ENCODE measurements around the gene ZNF682. TPM values are rescaled to one million over a fixed set of nuclear protein-coding genes. Genes with fewer than 3 reads are reported as not detected.
A peak's percentile ranks its signal among the peaks of the same experiment; 100 is the strongest.
"Not testable (repeated sequence)": the region's sequence is repeated elsewhere in the genome, so short reads cannot be mapped to it uniquely, and the experiment has no call there.

ZNF682 gene
- total RNA-seq, 1 donor from 2014 or later = 13.6 TPM

- H3K4me3 Mint-ChIP-seq = no peak overlapping the region
- H3K9me3 Mint-ChIP-seq = peaks cover 39% of the 10 kb centered on the region
- no peak for DNase-seq (ENCODE audit: low spot score in 2 of 2, unreplicated experiment in 2 of 2)
- H3K27ac Mint-ChIP-seq = no peak overlapping the region
- TF ChIP-seq, protein P1, sequence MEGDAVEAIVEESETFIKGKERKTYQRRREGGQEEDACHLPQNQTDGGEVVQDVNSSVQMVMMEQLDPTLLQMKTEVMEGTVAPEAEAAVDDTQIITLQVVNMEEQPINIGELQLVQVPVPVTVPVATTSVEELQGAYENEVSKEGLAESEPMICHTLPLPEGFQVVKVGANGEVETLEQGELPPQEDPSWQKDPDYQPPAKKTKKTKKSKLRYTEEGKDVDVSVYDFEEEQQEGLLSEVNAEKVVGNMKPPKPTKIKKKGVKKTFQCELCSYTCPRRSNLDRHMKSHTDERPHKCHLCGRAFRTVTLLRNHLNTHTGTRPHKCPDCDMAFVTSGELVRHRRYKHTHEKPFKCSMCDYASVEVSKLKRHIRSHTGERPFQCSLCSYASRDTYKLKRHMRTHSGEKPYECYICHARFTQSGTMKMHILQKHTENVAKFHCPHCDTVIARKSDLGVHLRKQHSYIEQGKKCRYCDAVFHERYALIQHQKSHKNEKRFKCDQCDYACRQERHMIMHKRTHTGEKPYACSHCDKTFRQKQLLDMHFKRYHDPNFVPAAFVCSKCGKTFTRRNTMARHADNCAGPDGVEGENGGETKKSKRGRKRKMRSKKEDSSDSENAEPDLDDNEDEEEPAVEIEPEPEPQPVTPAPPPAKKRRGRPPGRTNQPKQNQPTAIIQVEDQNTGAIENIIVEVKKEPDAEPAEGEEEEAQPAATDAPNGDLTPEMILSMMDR (IDR thresholded peaks at IDR 0.05; ENCODE audit: unreplicated experiment) = no peak
- H3K27me3 Mint-ChIP-seq (ENCODE audit: low read depth) = no peaks in the 10 kb centered on the region
- no peaks in the 10 kb centered on the region for H3K4me1 Mint-ChIP-seq
- no peaks in the 10 kb centered on the region for H3K36me3 Mint-ChIP-seq
Observed at GRCh38 chr19:19964416-19964815, 74.9 kb downstream of the ZNF682 start.

GRCh38 chr19:19959151-19959799, 80.0 kb downstream of the ZNF682 start:
- not testable (repeated sequence) for H3K9me3 Mint-ChIP-seq; H3K27ac Mint-ChIP-seq; H3K27me3 Mint-ChIP-seq (ENCODE audit: low read depth); H3K36me3 Mint-ChIP-seq; H3K4me3 Mint-ChIP-seq; H3K4me1 Mint-ChIP-seq
- peak in 1 of 2 experiments; percentile 78 for DNase-seq (ENCODE audit: low spot score in 2 of 2, unreplicated experiment in 2 of 2)
- TF ChIP-seq, protein P1 (IDR thresholded peaks at IDR 0.05; ENCODE audit: unreplicated experiment) = peak; percentile 74

DNA sequence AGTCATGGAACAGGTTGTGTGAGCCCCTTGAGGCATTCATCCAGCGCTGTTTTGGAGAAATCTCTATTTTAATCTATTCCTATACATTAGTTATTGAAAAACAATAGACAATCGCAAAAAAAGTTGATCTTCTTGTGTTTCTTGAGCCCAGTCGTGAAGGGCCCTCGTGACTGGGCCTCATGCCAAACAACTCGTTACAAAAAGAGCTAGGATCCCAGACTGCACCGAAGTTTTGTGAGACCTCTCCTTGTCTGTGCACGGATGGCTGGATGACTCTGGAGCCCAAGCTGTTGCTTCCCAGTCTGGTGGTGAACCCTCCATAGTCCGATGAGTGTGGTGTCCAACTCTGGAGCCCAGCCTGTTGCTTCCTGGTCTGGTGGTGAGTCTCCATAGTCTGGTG, 81.5 kb downstream of the ZNF682 start:
- H3K27ac Mint-ChIP-seq; H3K4me1 Mint-ChIP-seq; H3K36me3 Mint-ChIP-seq; DNase-seq (ENCODE audit: low spot score in 2 of 2, unreplicated experiment in 2 of 2); H3K9me3 Mint-ChIP-seq; H3K27me3 Mint-ChIP-seq (ENCODE audit: low read depth); H3K4me3 Mint-ChIP-seq: not testable (repeated sequence)

DNA sequence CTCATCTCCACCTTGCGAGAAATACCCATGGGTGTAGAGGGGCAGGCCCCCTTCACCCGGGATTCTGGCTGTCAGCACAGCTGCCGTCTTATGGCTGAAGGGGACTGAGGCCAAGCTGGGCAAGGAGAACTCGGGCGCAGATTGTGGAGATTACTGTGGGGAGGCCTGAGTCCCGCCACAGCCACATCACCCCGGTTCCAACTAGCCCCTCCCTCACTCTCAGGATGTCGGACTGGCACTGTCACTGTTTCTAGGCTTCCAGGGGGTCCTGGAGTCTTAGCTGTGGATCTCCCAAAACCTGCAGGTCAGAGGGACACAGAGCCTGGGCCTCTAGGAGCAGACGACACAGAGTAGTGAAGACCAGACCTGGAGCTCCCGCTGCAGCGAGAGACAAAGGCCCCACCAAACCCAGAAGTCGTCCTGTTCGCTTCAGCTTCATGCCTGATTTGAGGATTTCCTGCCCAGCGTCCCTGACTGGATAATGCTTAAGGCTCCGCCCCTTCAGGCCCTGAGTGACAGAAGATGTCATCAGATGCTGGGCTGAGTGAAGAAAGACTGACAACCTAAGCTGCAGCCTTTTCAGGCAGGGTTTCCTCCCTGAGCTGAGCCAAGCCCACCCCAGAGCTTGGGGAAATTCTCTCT, 82.8 kb downstream of the ZNF682 start:
- H3K27ac Mint-ChIP-seq = no peak overlapping the region
- DNase-seq (ENCODE audit: low spot score in 2 of 2, unreplicated experiment in 2 of 2) = no peak
- H3K4me3 Mint-ChIP-seq = no peak overlapping the region
- no peaks in the 10 kb centered on the region for H3K4me1 Mint-ChIP-seq
- no peaks in the 10 kb centered on the region for H3K9me3 Mint-ChIP-seq
- TF ChIP-seq, protein P1 (IDR thresholded peaks at IDR 0.05; ENCODE audit: unreplicated experiment) = no peak
- no peaks in the 10 kb centered on the region for H3K36me3 Mint-ChIP-seq
- H3K27me3 Mint-ChIP-seq (ENCODE audit: low read depth) = no peaks in the 10 kb centered on the region

DNA sequence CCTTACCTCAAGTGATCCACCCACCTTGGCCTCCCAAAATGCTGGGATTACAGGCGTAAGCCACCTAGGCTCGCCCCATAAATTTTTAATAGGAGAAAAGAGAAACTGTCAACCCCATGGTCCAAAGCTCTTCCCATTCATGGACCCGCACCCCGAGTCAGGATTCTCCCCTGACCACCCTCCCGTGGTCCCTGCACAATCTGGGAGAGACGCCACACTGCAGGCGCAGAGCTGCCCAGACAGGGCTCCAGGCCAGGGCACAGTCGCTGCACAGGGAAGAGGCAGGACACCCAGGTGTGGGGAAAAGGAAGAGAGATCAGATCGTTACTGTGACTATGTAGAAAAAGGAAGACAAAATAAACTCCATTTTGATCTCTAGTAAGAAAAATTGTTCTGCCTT, 84.1 kb downstream of the ZNF682 start:
- Mint-ChIP-seq H3K27ac (no peak overlapping the region), H3K9me3 (no peaks in the 10 kb centered on the region), H3K4me1 (no peaks in the 10 kb centered on the region), H3K4me3 (no peak overlapping the region), H3K36me3 (no peaks in the 10 kb centered on the region), H3K27me3 (ENCODE audit: low read depth) (no peaks in the 10 kb centered on the region)
- no peak for DNase-seq (ENCODE audit: low spot score in 2 of 2, unreplicated experiment in 2 of 2)
- TF ChIP-seq, protein P1 (IDR thresholded peaks at IDR 0.05; ENCODE audit: unreplicated experiment) = no peak

Other genes with a start within 250 kb of the ZNF682 start
- gene ZNF506, start 217.8 kb downstream of the ZNF682 start, total RNA-seq = 17.6 to 21.3 TPM (median 19.9 TPM) in 3 replicates
- 28.1 to 33.3 TPM (median 32.8 TPM) in 3 replicates for gene ZNF253, start 173.6 kb downstream of the ZNF682 start, total RNA-seq
- gene ZNF93, start 138.6 kb downstream of the ZNF682 start, total RNA-seq = 25.6 to 28.4 TPM (median 28.2 TPM) in 3 replicates
- 27.6 to 28.0 TPM (median 27.9 TPM) in 3 replicates for gene ZNF90, start 38.5 kb upstream of the ZNF682 start, total RNA-seq
- gene ZNF486, start 127.7 kb upstream of the ZNF682 start, total RNA-seq = 14.4 to 16.4 TPM (median 14.9 TPM) in 3 replicates